GM12878 (cell line): ENCODE data around the gene TERF2IP. TPM values are rescaled to one million over a fixed set of nuclear protein-coding genes. Genes with fewer than 3 reads are reported as not detected.

ENCODE experiments used
- FOS ChIP-seq: IDR thresholded peaks from 3 replicates; pipeline ENCODE4 v1.6.1; 2011; ENCODE audit warnings: borderline replicate concordance; ENCODE audit not compliant: insufficient read length; ENCODE audit errors: extremely low read depth
- JUNB ChIP-seq: IDR thresholded peaks from 2 replicates; pipeline ENCODE4 v1.6.1; 2016; ENCODE audit warnings: antibody characterized with exemption, mild to moderate bottlenecking
- KDM1A ChIP-seq: fragments of 200-600 bp; sonication (generic); IDR thresholded peaks from 2 replicates; pipeline ENCODE4 v1.6.1; 2016; ENCODE audit warnings: borderline replicate concordance
- MXI1 ChIP-seq: fragments of 150-350 bp; IDR thresholded peaks from 2 replicates; pipeline ENCODE4 v1.6.1; 2011; ENCODE audit warnings: low read depth, mild to moderate bottlenecking, inconsistent platforms, low read length, improper control_type of control experiment
- POLR2AphosphoS2 ChIP-seq: IDR thresholded peaks from 2 replicates; pipeline ENCODE4 v1.6.1; 2011; ENCODE audit warnings: low read depth, mild to moderate bottlenecking, low read length, improper control_type of control experiment, moderate library complexity
- RB1 ChIP-seq: fragments of 450-650 bp; formaldehyde crosslinking; IDR thresholded peaks from 2 replicates; pipeline ENCODE4 v1.6.1; 2017; ENCODE audit warnings: mild to moderate bottlenecking, borderline replicate concordance
- SMAD5 ChIP-seq: IDR thresholded peaks from 2 replicates; pipeline ENCODE4 v1.6.1; 2016; ENCODE audit warnings: antibody characterized with exemption, low read depth
- STAT1 ChIP-seq: fragments of 450-650 bp; conservative IDR thresholded peaks from 2 replicates; pipeline ENCODE4 v1.6.1; 2014; ENCODE audit warnings: antibody characterized with exemption, mild to moderate bottlenecking
- ZZZ3 ChIP-seq: IDR thresholded peaks from 2 replicates; pipeline ENCODE4 v1.6.1; 2011; ENCODE audit warnings: low read depth; ENCODE audit not compliant: control insufficient read depth, insufficient read length
- polyA plus RNA-seq, 11 experiments: library from polyadenylated mRNA; depleted of rRNA in 4 of 11; unstranded in 6 of 11; stranded (reverse) in 5 of 11; fragments of >200 nt; fragmentation: Nextera tagmentation in 4 of 11; fragmentation: Illumina TruSeq in 1 of 11; extraction: Ambion mirVana in 4 of 11; extraction: Trizol in 1 of 11; gene quantifications; 1 replicate in 1 of 11; 2 replicates in 10 of 11; pipeline versions ENCODE4 v1.2.1 to v1.2.3, GENCODE V29; 2011 to 2016; ENCODE audit warnings: inconsistent platforms in 2 of 11, missing spikeins in 2 of 11, low read depth in 1 of 11
- total RNA-seq, 4 experiments: library from RNA; depleted of rRNA in 3 of 4; stranded (reverse); fragments of >200 nt in 3 of 4; fragmentation: Illumina TruSeq in 1 of 4; extraction: Trizol in 1 of 4; gene quantifications; 2 replicates each; pipeline versions ENCODE4 v1.2.1 to v1.2.3, GENCODE V29; 2013 to 2021
- TF ChIP-seq, protein P1 (sequence below): fragments of 150-350 bp; IDR thresholded peaks from 2 replicates; pipeline ENCODE4 v1.6.1; 2014; ENCODE audit warnings: mild to moderate bottlenecking, low read depth, low read length
- TF ChIP-seq, protein P2 (sequence below): fragments of 450-650 bp; IDR thresholded peaks from 2 replicates; pipeline ENCODE4 v1.6.1; 2017; ENCODE audit warnings: mild to moderate bottlenecking
- TF ChIP-seq, protein P3 (sequence below): IDR thresholded peaks from 2 replicates; pipeline ENCODE4 v1.6.1; 2012; ENCODE audit warnings: improper control_type of control experiment, low read depth, low read length; ENCODE audit not compliant: insufficient replicate concordance

The TERF2IP gene
- total and polyA plus RNA-seq, 10 of the 15 experiments (the other 5 are each of a cell fraction or from before 2014, with no cell fraction given), result 19.6 to 93.1 (median 54.4) TPM

DNA sequence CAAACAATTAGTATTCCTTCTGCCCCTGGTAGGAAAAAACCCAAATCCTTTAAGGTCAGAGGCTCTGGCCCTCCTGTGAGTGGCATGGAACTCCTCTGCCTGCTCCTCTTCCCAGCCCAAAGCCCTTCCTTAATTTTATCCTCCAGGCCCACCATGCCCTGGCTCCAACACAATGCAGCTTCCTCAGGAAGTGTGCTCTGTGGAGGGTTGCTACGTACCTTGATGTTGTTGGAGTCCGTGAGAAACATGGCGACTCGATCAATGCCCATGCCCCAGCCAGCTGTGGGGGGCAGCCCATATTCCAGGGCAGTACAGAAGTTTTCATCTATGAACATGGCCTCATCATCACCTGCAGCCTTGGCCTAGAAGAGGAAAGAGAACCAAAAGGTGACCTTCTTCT lies 19.2 kb upstream of the TERF2IP start (continued):
- TF ChIP-seq FOS (no peak), ZZZ3 (no peak), KDM1A (no peak), STAT1 (no peak), RB1 (no peak), SMAD5 (no peak), MXI1 (no peak), JUNB (no peak), POLR2AphosphoS2 (no peak)
- TF ChIP-seq, protein P1, sequence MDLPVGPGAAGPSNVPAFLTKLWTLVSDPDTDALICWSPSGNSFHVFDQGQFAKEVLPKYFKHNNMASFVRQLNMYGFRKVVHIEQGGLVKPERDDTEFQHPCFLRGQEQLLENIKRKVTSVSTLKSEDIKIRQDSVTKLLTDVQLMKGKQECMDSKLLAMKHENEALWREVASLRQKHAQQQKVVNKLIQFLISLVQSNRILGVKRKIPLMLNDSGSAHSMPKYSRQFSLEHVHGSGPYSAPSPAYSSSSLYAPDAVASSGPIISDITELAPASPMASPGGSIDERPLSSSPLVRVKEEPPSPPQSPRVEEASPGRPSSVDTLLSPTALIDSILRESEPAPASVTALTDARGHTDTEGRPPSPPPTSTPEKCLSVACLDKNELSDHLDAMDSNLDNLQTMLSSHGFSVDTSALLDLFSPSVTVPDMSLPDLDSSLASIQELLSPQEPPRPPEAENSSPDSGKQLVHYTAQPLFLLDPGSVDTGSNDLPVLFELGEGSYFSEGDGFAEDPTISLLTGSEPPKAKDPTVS, result no peak
- TF ChIP-seq, protein P2, sequence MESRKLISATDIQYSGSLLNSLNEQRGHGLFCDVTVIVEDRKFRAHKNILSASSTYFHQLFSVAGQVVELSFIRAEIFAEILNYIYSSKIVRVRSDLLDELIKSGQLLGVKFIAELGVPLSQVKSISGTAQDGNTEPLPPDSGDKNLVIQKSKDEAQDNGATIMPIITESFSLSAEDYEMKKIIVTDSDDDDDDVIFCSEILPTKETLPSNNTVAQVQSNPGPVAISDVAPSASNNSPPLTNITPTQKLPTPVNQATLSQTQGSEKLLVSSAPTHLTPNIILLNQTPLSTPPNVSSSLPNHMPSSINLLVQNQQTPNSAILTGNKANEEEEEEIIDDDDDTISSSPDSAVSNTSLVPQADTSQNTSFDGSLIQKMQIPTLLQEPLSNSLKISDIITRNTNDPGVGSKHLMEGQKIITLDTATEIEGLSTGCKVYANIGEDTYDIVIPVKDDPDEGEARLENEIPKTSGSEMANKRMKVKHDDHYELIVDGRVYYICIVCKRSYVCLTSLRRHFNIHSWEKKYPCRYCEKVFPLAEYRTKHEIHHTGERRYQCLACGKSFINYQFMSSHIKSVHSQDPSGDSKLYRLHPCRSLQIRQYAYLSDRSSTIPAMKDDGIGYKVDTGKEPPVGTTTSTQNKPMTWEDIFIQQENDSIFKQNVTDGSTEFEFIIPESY, result no peak
- TF ChIP-seq, protein P3, sequence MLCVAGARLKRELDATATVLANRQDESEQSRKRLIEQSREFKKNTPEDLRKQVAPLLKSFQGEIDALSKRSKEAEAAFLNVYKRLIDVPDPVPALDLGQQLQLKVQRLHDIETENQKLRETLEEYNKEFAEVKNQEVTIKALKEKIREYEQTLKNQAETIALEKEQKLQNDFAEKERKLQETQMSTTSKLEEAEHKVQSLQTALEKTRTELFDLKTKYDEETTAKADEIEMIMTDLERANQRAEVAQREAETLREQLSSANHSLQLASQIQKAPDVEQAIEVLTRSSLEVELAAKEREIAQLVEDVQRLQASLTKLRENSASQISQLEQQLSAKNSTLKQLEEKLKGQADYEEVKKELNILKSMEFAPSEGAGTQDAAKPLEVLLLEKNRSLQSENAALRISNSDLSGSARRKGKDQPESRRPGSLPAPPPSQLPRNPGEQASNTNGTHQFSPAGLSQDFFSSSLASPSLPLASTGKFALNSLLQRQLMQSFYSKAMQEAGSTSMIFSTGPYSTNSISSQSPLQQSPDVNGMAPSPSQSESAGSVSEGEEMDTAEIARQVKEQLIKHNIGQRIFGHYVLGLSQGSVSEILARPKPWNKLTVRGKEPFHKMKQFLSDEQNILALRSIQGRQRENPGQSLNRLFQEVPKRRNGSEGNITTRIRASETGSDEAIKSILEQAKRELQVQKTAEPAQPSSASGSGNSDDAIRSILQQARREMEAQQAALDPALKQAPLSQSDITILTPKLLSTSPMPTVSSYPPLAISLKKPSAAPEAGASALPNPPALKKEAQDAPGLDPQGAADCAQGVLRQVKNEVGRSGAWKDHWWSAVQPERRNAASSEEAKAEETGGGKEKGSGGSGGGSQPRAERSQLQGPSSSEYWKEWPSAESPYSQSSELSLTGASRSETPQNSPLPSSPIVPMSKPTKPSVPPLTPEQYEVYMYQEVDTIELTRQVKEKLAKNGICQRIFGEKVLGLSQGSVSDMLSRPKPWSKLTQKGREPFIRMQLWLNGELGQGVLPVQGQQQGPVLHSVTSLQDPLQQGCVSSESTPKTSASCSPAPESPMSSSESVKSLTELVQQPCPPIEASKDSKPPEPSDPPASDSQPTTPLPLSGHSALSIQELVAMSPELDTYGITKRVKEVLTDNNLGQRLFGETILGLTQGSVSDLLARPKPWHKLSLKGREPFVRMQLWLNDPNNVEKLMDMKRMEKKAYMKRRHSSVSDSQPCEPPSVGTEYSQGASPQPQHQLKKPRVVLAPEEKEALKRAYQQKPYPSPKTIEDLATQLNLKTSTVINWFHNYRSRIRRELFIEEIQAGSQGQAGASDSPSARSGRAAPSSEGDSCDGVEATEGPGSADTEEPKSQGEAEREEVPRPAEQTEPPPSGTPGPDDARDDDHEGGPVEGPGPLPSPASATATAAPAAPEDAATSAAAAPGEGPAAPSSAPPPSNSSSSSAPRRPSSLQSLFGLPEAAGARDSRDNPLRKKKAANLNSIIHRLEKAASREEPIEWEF, result no peak
